Panc1 (cell line): ENCODE results near the gene MEGF11.

Source experiments
- POLR2AphosphoS5 ChIP-seq: IDR thresholded peaks from 2 replicates; pipeline ENCODE4 v1.6.1; 2012; ENCODE audit warnings: mild to moderate bottlenecking, low read depth, low read length, moderate library complexity
- SIN3A ChIP-seq: IDR thresholded peaks from 2 replicates; pipeline ENCODE4 v1.6.1; 2012; ENCODE audit warnings: low read depth, mild to moderate bottlenecking, low read length, moderate library complexity, borderline replicate concordance; ENCODE audit not compliant: insufficient read depth
- TF ChIP-seq, protein P1 (sequence below): fragments of 450-650 bp; IDR thresholded peaks from 2 replicates; pipeline ENCODE4 v1.5.1; 2017; ENCODE audit warnings: mild to moderate bottlenecking
- TF ChIP-seq, protein P2 (sequence below), 2 experiments: IDR thresholded peaks; 2 replicates each; pipeline ENCODE4 v1.6.1; 2011 to 2012; ENCODE audit warnings: low read depth in 2 of 2, control low read depth in 1 of 2, low read length in 1 of 2, mild to moderate bottlenecking in 1 of 2, moderate library complexity in 1 of 2; ENCODE audit not compliant: insufficient read depth in 1 of 2

DNA sequence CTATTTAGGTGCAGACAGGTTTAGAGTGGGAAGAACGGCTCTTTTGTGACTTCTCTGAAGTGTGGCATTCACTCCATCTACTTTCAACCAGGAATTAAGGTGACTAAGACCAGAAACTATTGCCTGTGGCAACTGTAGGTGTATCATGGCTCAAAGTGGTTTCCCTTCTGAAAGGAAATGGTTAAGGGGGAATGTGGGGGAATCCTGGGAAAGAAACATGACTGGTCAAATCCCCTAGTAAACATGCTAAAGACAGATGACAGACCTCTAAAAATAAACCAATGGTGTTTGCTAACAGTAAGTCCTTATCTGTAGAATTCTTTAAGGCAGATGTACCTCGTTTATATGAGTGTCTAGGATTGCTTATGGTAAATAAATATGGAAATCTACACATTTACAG is 56.9 kb downstream of the MEGF11 start:
- TF ChIP-seq, protein P1, sequence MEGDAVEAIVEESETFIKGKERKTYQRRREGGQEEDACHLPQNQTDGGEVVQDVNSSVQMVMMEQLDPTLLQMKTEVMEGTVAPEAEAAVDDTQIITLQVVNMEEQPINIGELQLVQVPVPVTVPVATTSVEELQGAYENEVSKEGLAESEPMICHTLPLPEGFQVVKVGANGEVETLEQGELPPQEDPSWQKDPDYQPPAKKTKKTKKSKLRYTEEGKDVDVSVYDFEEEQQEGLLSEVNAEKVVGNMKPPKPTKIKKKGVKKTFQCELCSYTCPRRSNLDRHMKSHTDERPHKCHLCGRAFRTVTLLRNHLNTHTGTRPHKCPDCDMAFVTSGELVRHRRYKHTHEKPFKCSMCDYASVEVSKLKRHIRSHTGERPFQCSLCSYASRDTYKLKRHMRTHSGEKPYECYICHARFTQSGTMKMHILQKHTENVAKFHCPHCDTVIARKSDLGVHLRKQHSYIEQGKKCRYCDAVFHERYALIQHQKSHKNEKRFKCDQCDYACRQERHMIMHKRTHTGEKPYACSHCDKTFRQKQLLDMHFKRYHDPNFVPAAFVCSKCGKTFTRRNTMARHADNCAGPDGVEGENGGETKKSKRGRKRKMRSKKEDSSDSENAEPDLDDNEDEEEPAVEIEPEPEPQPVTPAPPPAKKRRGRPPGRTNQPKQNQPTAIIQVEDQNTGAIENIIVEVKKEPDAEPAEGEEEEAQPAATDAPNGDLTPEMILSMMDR, result no peak
- TF ChIP-seq SIN3A (no peak), POLR2AphosphoS5 (no peak)
- TF ChIP-seq, protein P2, sequence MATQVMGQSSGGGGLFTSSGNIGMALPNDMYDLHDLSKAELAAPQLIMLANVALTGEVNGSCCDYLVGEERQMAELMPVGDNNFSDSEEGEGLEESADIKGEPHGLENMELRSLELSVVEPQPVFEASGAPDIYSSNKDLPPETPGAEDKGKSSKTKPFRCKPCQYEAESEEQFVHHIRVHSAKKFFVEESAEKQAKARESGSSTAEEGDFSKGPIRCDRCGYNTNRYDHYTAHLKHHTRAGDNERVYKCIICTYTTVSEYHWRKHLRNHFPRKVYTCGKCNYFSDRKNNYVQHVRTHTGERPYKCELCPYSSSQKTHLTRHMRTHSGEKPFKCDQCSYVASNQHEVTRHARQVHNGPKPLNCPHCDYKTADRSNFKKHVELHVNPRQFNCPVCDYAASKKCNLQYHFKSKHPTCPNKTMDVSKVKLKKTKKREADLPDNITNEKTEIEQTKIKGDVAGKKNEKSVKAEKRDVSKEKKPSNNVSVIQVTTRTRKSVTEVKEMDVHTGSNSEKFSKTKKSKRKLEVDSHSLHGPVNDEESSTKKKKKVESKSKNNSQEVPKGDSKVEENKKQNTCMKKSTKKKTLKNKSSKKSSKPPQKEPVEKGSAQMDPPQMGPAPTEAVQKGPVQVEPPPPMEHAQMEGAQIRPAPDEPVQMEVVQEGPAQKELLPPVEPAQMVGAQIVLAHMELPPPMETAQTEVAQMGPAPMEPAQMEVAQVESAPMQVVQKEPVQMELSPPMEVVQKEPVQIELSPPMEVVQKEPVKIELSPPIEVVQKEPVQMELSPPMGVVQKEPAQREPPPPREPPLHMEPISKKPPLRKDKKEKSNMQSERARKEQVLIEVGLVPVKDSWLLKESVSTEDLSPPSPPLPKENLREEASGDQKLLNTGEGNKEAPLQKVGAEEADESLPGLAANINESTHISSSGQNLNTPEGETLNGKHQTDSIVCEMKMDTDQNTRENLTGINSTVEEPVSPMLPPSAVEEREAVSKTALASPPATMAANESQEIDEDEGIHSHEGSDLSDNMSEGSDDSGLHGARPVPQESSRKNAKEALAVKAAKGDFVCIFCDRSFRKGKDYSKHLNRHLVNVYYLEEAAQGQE (IDR thresholded peaks at IDR 0.05; ENCODE audit: insufficient read depth in 1 of 2, low read depth in 2 of 2, low read length in 1 of 2), result no peak
